Calu3 (cell line): ENCODE data around the gene SULT1B1. TPM values are rescaled to one million over a fixed set of nuclear protein-coding genes. Genes with fewer than 3 reads are reported as not detected.

Experiments used
- BruUV-seq: library from RNA; stranded (reverse); fragments of 400-500 nt; replicated peaks from 2 replicates; lab custom pipeline; 2021; lab: Mats Ljungman, UMichigan
- CTCF ChIA-PET: fragments of 300-600 bp; sonication (Branson Sonifier 250); formaldehyde crosslinking; loops from one replicate; lab custom pipeline; 2022; ENCODE audit warnings: antibody characterized with exemption; lab: Charles Lee
- DNase-seq: peaks from one replicate; pipeline ENCODE4 v3.0.0; 2022
- H3K27ac Mint-ChIP-seq: one replicate; pipeline ENCODE4 v1.8.0; 2022; ENCODE audit warnings: mixed read lengths; ENCODE audit not compliant: unreplicated experiment
- H3K27me3 Mint-ChIP-seq: one replicate; pipeline ENCODE4 v1.8.0; 2022; ENCODE audit warnings: mixed read lengths; ENCODE audit not compliant: unreplicated experiment
- H3K36me3 Mint-ChIP-seq: one replicate; pipeline ENCODE4 v1.8.0; 2022; ENCODE audit warnings: mild to moderate bottlenecking, moderate library complexity, mixed read lengths; ENCODE audit not compliant: insufficient read depth, unreplicated experiment
- H3K4me1 Mint-ChIP-seq: one replicate; pipeline ENCODE4 v1.8.0; 2022; ENCODE audit warnings: mild to moderate bottlenecking, low read depth, mixed read lengths; ENCODE audit not compliant: unreplicated experiment
- H3K4me3 Mint-ChIP-seq: one replicate; pipeline ENCODE4 v1.8.0; 2022; ENCODE audit warnings: mild to moderate bottlenecking, low read depth, moderate library complexity, mixed read lengths; ENCODE audit not compliant: unreplicated experiment
- H3K9me3 Mint-ChIP-seq: one replicate; pipeline ENCODE4 v1.8.0; 2022; ENCODE audit warnings: low read depth, mixed read lengths; ENCODE audit not compliant: unreplicated experiment
- CTCF ChIP-seq: fragments of 200-600 bp; IDR thresholded peaks from one replicate; pipeline ENCODE4 v1.8.0; 2022; ENCODE audit warnings: antibody characterized with exemption; ENCODE audit not compliant: unreplicated experiment
- intact Hi-C: fragments of 100-400 bp; cut with micrococcal nuclease; formaldehyde crosslinking; loops from one replicate; pipeline ENCODE4 v1.10.0; 2022; ENCODE audit not compliant: unreplicated experiment
- total RNA-seq: library from RNA; stranded (reverse); gene quantifications from 2 replicates; pipeline ENCODE4 v1.2.3, GENCODE V29; 2022

SULT1B1 gene
- total RNA-seq, 1 experiment from 2014 or later: 0.26 TPM

- BruUV-seq: no TSS peak
- no peaks in the 10 kb centered on the region for H3K9me3 Mint-ChIP-seq
- no peaks in the 10 kb centered on the region for H3K27me3 Mint-ChIP-seq
- no peak for DNase-seq
- peaks cover 10% of the 10 kb centered on the region for H3K4me1 Mint-ChIP-seq
- no peak overlapping the region for H3K4me3 Mint-ChIP-seq
- CTCF ChIA-PET: no interaction called here
- no peak for TF ChIP-seq CTCF
- intact Hi-C loops: no loop called here
- H3K36me3 Mint-ChIP-seq: no peaks in the 10 kb centered on the region
- H3K27ac Mint-ChIP-seq: peak overlapping the region; percentile 30
These were observed 52.2 kb downstream of the SULT1B1 start for GRCh38 chr4:69708211-69708610.

- H3K36me3 Mint-ChIP-seq: no peaks in the 10 kb centered on the region
- H3K4me1 Mint-ChIP-seq: peaks cover 10% of the 10 kb centered on the region
- no peaks in the 10 kb centered on the region for H3K9me3 Mint-ChIP-seq
- no peak for DNase-seq
- no peak for TF ChIP-seq CTCF
- H3K27ac Mint-ChIP-seq: peak overlapping the region; percentile 30
- BruUV-seq: no TSS peak
- H3K4me3 Mint-ChIP-seq: no peak overlapping the region
- H3K27me3 Mint-ChIP-seq: no peaks in the 10 kb centered on the region
- intact Hi-C loops: no loop called here
- CTCF ChIA-PET: no interaction called here
These were observed 52.6 kb downstream of the SULT1B1 start for GRCh38 chr4:69707807-69708206.

GRCh38 chr4:69702201-69702600, 58.2 kb downstream of the SULT1B1 start:
- intact Hi-C loops: no loop called here
- Mint-ChIP-seq H3K27me3 (no peaks in the 10 kb centered on the region), H3K36me3 (no peaks in the 10 kb centered on the region)

GRCh38 chr4:69701696-69702095, 58.7 kb downstream of the SULT1B1 start:
- no peaks in the 10 kb centered on the region for H3K4me1 Mint-ChIP-seq
- DNase-seq: no peak
- intact Hi-C loops: no loop called here
- H3K9me3 Mint-ChIP-seq: no peaks in the 10 kb centered on the region
- no peak overlapping the region for H3K27ac Mint-ChIP-seq
- H3K36me3 Mint-ChIP-seq: no peaks in the 10 kb centered on the region
- H3K4me3 Mint-ChIP-seq: no peak overlapping the region
- H3K27me3 Mint-ChIP-seq: no peaks in the 10 kb centered on the region
- CTCF ChIA-PET: no interaction called here
- no peak for TF ChIP-seq CTCF
- no TSS peak for BruUV-seq

More at GRCh38 chr4:69702201-69702600, 58.2 kb downstream of the SULT1B1 start:
- H3K9me3 Mint-ChIP-seq: no peaks in the 10 kb centered on the region
- no peak for DNase-seq
- H3K4me3 Mint-ChIP-seq: no peak overlapping the region
- CTCF ChIA-PET: no interaction called here
- H3K4me1 Mint-ChIP-seq: no peaks in the 10 kb centered on the region
- TF ChIP-seq CTCF: no peak
- BruUV-seq: no TSS peak
- no peak overlapping the region for H3K27ac Mint-ChIP-seq
